Psoas muscle (tissue), 8 donors: ENCODE measurements around the gene KCNK7. TPM values are rescaled to one million over a fixed set of nuclear protein-coding genes. Genes with fewer than 3 reads are reported as not detected.

Source experiments
- ATAC-seq, 4 donors: fragments of 200-7000 bp; cut with Tn5 transposase; one replicate each; pipeline ENCODE4 v1.9.1; 2020; ENCODE audit warnings: moderate library complexity in 3 of 4, mild to moderate bottlenecking in 2 of 4
- DNase-seq, 2 donors: peaks; one replicate each; pipeline ENCODE4 v3.0.0-alpha.2; 2020
- H3K27ac ChIP-seq: fragments of 200-600 bp; one replicate; pipeline ENCODE4 v1.8.0; 2022
- H3K27me3 ChIP-seq, 3 donors: fragments of 200-600 bp in 1 of 3; one replicate each; pipeline versions ENCODE4 v1.6.1 to v1.8.0; 2013 to 2022; ENCODE audit warnings: low read length in 2 of 3, mild to moderate bottlenecking in 2 of 3, moderate library complexity in 1 of 3; ENCODE audit not compliant: insufficient read depth in 3 of 3
- H3K36me3 ChIP-seq, 2 donors: fragments of 200-600 bp in 1 of 2; one replicate each; pipeline versions ENCODE4 v1.6.1 to v1.8.0; 2013 to 2022; ENCODE audit warnings: low read depth in 1 of 2, mild to moderate bottlenecking in 1 of 2, moderate library complexity in 1 of 2; ENCODE audit not compliant: insufficient read depth in 1 of 2
- H3K4me1 ChIP-seq: fragments of 200-600 bp; one replicate; pipeline ENCODE4 v1.8.0; 2022
- H3K4me3 ChIP-seq: fragments of 200-600 bp; one replicate; pipeline ENCODE4 v1.8.0; 2022; ENCODE audit warnings: mild to moderate bottlenecking
- H3K9me3 ChIP-seq: fragments of 200-600 bp; one replicate; pipeline ENCODE4 v1.8.0; 2022
- CTCF ChIP-seq: fragments of 200-600 bp; IDR thresholded peaks from one replicate; pipeline ENCODE4 v1.8.0; 2022; ENCODE audit warnings: antibody characterized with exemption
- WGBS, 3 donors: extraction: QIAGEN DNeasy Blood & Tissue Kit; methylation state at CpG; one replicate each; pipeline versions ENCODE4 v1.1.6 to v1.1.7; 2013; 5-methylcytosine and 5-hydroxymethylcytosine counted together
- intact Hi-C, 2 donors: fragments of 100-400 bp; cut with DNase I; formaldehyde crosslinking; loops; one replicate each; pipeline versions ENCODE4 v1.11.0 to v1.14.2; 2022
- polyA plus RNA-seq, 3 donors: library from polyadenylated mRNA; stranded (reverse); fragments of 200-250 nt; gene quantifications; one replicate each; pipeline ENCODE4 v1.2.3, GENCODE V29; 2013
- total RNA-seq, 4 donors: library from RNA; stranded (reverse); fragmentation: NEBNext Ultra II Directional in 2 of 4; extraction: Animal tissue kit (Norgen Biotek cat#: 25700) in 2 of 4; gene quantifications; one replicate each; pipeline versions ENCODE4 v1.2.1 to v1.2.4, GENCODE V29; 2021 to 2023
- donor health status: healthy with polysubstance abuse.
- donor health status: DM: no; HTN: no; CAD: no; lungs with moderate emphysema.
- donor health status: Bipolar disorder and iron deficiency.
- donor health status: healthy.
- donor health status: DM: yes; HTN: yes; CAD: no.
- donor health status: DM: no; HTN: no; CAD: no.
- donor health status: DM: no; HTN: no; CAD: no.
- donor health status: DM: yes; HTN: yes; CAD: no.

The KCNK7 gene
- total and polyA plus RNA-seq, 7 donors = 0.19 to 1.4 (median 0.41) TPM; not detected in 1

- DNase-seq (peak; percentile 81 to 88), ATAC-seq (peak; percentile 8 to 24 (median 16))
- Histone ChIP-seq H3K4me1 (peaks cover 69% of the 10 kb centered on the region), H3K27ac (peak within 1 kb of the TSS; percentile 98), H3K27me3 (no peaks in the 10 kb centered on the region), H3K36me3 (peaks cover 0 to 29% of the 10 kb centered on the region in 2 donors), H3K4me3 (peak within 1 kb of the TSS; percentile 99), H3K9me3 (no peaks in the 10 kb centered on the region)
- TF ChIP-seq CTCF = no peak
- WGBS, 3 donors = 1 to 6% (median 1%) methylated on average over 23 to 69 of the region's 69 CpGs
- intact Hi-C loops = loop anchor here (2.0 kb wide), 2 partner anchors 17 kb away; partner anchors contain the start of gene LTBP3 (in 1 of the 2)
These were observed 19.9 kb downstream of the KCNK7 start, which contains the start of gene EHBP1L1 for GRCh38 chr11:65575568-65576231. EHBP1L1 (plus strand) TSS chr11:65576053; CDS start chr11:65576303, 250 bp downstream.

GRCh38 chr11:65574811-65575567, 20.6 kb downstream of the KCNK7 start:
- Histone ChIP-seq H3K4me3 (peak overlapping the region; percentile 99), H3K27me3 (no peaks in the 10 kb centered on the region), H3K36me3 (peaks cover 0 to 22% of the 10 kb centered on the region in 2 donors), H3K27ac (peak overlapping the region; percentile 98), H3K4me1 (peaks cover 64% of the 10 kb centered on the region), H3K9me3 (no peaks in the 10 kb centered on the region)
- no peak for ATAC-seq
- intact Hi-C loops = loop anchor here (2.0 to 5.0 kb wide), 3 partner anchors 18 to 37 kb away; partner anchors contain the start of gene MAP3K11 (in 1 of the 2)
- no peak for DNase-seq
- no peak for TF ChIP-seq CTCF
- WGBS, 3 donors = 35 to 39% (median 37%) methylated on average over 28 of the region's 28 CpGs

- ATAC-seq (peak; percentile 43 to 46 (median 46)), DNase-seq (peak; percentile 95 to 96)
- Histone ChIP-seq H3K9me3 (no peaks in the 10 kb centered on the region), H3K36me3 (peaks cover 0 to 15% of the 10 kb centered on the region in 2 donors), H3K4me3 (peak overlapping the region; percentile 99), H3K27ac (peak overlapping the region; percentile 98), H3K4me1 (peaks cover 59% of the 10 kb centered on the region), H3K27me3 (no peaks in the 10 kb centered on the region)
- intact Hi-C loops = loop anchor here (2.0 to 5.0 kb wide), 3 partner anchors 19 to 38 kb away; partner anchors contain the start of gene MAP3K11 (in 1 of the 2)
- peak; percentile 92 for TF ChIP-seq CTCF
- WGBS, 3 donors = 3 to 8% (median 3%) methylated on average over 45 to 67 of the region's 67 CpGs
These were observed 21.3 kb downstream of the KCNK7 start for GRCh38 chr11:65574109-65574810.

GRCh38 chr11:65573391-65574079, 22.1 kb downstream of the KCNK7 start:
- DNase-seq = peak in 1 of 2 donors; percentile 85
- TF ChIP-seq CTCF = no peak
- 17 to 29% (median 22%) methylated on average over 22 of the region's 22 CpGs for WGBS, 3 donors
- Histone ChIP-seq H3K9me3 (no peaks in the 10 kb centered on the region), H3K4me1 (peaks cover 59% of the 10 kb centered on the region), H3K4me3 (peak overlapping the region; percentile 99), H3K36me3 (peaks cover 0 to 10% of the 10 kb centered on the region in 2 donors), H3K27ac (peak overlapping the region; percentile 98), H3K27me3 (no peaks in the 10 kb centered on the region)
- intact Hi-C loops = loop anchor here (2.0 to 5.0 kb wide), 3 partner anchors 19 to 39 kb away; partner anchors contain the start of gene MAP3K11 (in 1 of the 2)
- ATAC-seq = peak in 1 of 4 donors; percentile 15
